Measurements from ENCODE around the gene FZR1. TPM values are rescaled to one million over a fixed set of nuclear protein-coding genes. Genes with fewer than 3 reads are reported as not detected.

The FZR1 gene
- total and polyA plus RNA-seq, 2 of the 8 experiments (the other 6 are each of a cell fraction or from before 2014, with no cell fraction given), result 21.6 to 35.5 TPM

DNA sequence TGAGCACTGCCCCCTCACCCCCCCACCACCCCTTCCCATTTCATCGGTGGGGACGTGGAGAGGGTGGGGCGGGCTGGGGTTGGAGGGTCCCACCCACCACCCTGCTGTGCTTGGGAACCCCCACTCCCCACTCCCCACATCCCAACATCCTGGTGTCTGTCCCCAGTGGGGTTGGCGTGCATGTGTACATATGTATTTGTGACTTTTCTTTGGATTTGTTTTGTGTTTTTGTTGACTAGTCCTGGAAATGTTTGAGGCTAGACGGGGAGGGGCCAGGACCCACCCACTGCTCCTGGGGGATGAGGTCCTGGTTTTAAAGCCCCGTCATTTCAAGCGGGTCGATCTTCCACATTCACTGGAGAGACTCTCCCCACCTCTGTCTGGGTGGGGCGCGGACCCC, 29.9 kb downstream of the FZR1 start:
- Histone ChIP-seq H2BK5ac (ENCODE audit: low read depth, low read length) (no peak overlapping the region), H3K4me1 (replicated peaks in 1 of 4; ENCODE audit: control insufficient read depth in 3 of 4, insufficient read depth in 4 of 4, low read length in 3 of 4) (peaks cover 3 to 11% (median 6%) of the 10 kb centered on the region in 4 experiments; a peak in 6 of 7 replicates), H3K36me3 (ENCODE audit: control insufficient read depth in 2 of 4, insufficient read depth in 4 of 4, low read length in 3 of 4) (peaks cover 7 to 38% (median 20%) of the 10 kb centered on the region in 4 experiments; a peak in 7 of 8 replicates), H3K14ac (ENCODE audit: insufficient read length) (no peak overlapping the region), H3K27me3 (replicated peaks in 1 of 4; ENCODE audit: control insufficient read depth in 3 of 4, extremely low read depth in 1 of 4, insufficient read depth in 3 of 4, low read length in 3 of 4) (no peaks in the 10 kb centered on the region), H3K79me1 (ENCODE audit: low read depth, low read length) (0 out of 2 replicates have a peak, but pooled peaks cover 2% of the 10 kb centered on the region), H3K9me3 (ENCODE audit: insufficient read depth in 2 of 2, low read depth in 1 of 2, low read length in 1 of 2) (no peaks in the 10 kb centered on the region), H3K18ac (ENCODE audit: extremely low read depth, low read length) (no peak overlapping the region), H3K4ac (replicated peaks; ENCODE audit: insufficient read length, low read depth, low read length) (no peak overlapping the region), H2BK20ac (ENCODE audit: low read length) (no peak overlapping the region), H3K4me2 (ENCODE audit: insufficient read depth in 1 of 2, low read depth in 2 of 2, low read length in 2 of 2) (no peak overlapping the region), H3K23me2 (ENCODE audit: low read depth, low read length) (no peaks in the 10 kb centered on the region), H3K79me2 (ENCODE audit: control insufficient read depth in 1 of 2, insufficient read depth in 2 of 2, low read length in 2 of 2) (no peaks in the 10 kb centered on the region), H2AK5ac (ENCODE audit: low read depth, low read length) (no peak overlapping the region), H2BK12ac (ENCODE audit: low read depth, low read length) (no peak overlapping the region), H3K23ac (ENCODE audit: insufficient read length) (no peak overlapping the region), H3K56ac (replicated peaks; ENCODE audit: insufficient read length, low read depth, low read length) (no peak overlapping the region), H2BK120ac (replicated peaks; ENCODE audit: low read depth, low read length) (no peak overlapping the region), H3K27ac (ENCODE audit: low read depth, low read length) (no peak overlapping the region), H2BK15ac (ENCODE audit: low read length) (no peak overlapping the region), H4K91ac (replicated peaks; ENCODE audit: insufficient read length, low read length) (no peak overlapping the region), H2AFZ (ENCODE audit: low read length) (no peak overlapping the region), H4K5ac (ENCODE audit: insufficient read length, low read depth, low read length) (no peak overlapping the region), H4K20me1 (replicated peaks in 1 of 2; ENCODE audit: control insufficient read depth in 1 of 2, insufficient read depth in 2 of 2, low read length in 2 of 2) (peaks cover 8 to 16% of the 10 kb centered on the region in 2 experiments), H3K9ac (replicated peaks in 1 of 4; ENCODE audit: extremely low read depth in 1 of 4, low read depth in 3 of 4, low read length in 3 of 4) (no peak overlapping the region), H4K8ac (ENCODE audit: extremely low read depth, insufficient read depth, low read length) (no peak overlapping the region), H3K4me3 (ENCODE audit: extremely low read depth in 1 of 4, insufficient read depth in 2 of 4, low read depth in 3 of 4, low read length in 4 of 4) (no peak overlapping the region)
- no peak for TF ChIP-seq CBX5 (IDR thresholded peaks at IDR 0.05; ENCODE audit: low read depth, low read length)
- TF ChIP-seq JUN (IDR thresholded peaks at IDR 0.05; ENCODE audit: low read depth, low read length), result no peak
- no peak for TF ChIP-seq RFX5 (IDR thresholded peaks at IDR 0.05; ENCODE audit: borderline replicate concordance, low read depth, low read length)
- 96% methylated on average over 6 of the region's 10 CpGs; no CpG with 5 or more reads in 1 of the 2 experiments for WGBS, 2 experiments (ENCODE audit: extremely low coverage in 1 of 2, insufficient coverage in 1 of 2, insufficient read length in 1 of 2, insufficient replicate concordance in 2 of 2, low coverage in 1 of 2, low lambda C conversion rate in 2 of 2, missing lambda C conversion rate in 1 of 2)
- no peak for DNase-seq (ENCODE audit: low read depth in 1 of 2, low spot score in 2 of 2)
- CTCF ChIA-PET (ENCODE audit: partially characterized antibody), result interaction anchor here (1.9 to 6.9 kb wide), 3 partner anchors 10 to 83 kb away, joined by 4 to 54 read pairs (median 7); no protein-coding TSS in a partner anchor
- FAIRE-seq, result no peak
- POLR2A ChIA-PET (ENCODE audit: partially characterized antibody), result interaction anchor here (4.0 kb wide), 1 partner anchor 9 kb away, joined by 30 read pairs; no protein-coding TSS in a partner anchor
